ENCODE results near the gene FDX1. TPM values are rescaled to one million over a fixed set of nuclear protein-coding genes. Genes with fewer than 3 reads are reported as not detected.
"Not testable (repeated sequence)": the region's sequence is repeated elsewhere in the genome, so short reads cannot be mapped to it uniquely, and the experiment has no call there.

Gene FDX1
- 13.9 and 14.3 TPM in 2 replicates for polyA plus RNA-seq
- polyA minus RNA-seq: 14.1 and 15.0 TPM in 2 replicates

- Histone ChIP-seq H3K27ac (ENCODE audit: low read length) (peak within 1 kb of the TSS; percentile 64), H2AFZ (ENCODE audit: low read depth, low read length) (peak within 1 kb of the TSS; percentile 86), H3K4me3 (ENCODE audit: low read length) (peak within 1 kb of the TSS; percentile 94)
Observed at GRCh38 chr11:110429731-110430266, at the start of gene FDX1. TSS of gene FDX1 (plus strand) at chr11:110429948. CDS start at chr11:110430121, 173 bp downstream.

DNA sequence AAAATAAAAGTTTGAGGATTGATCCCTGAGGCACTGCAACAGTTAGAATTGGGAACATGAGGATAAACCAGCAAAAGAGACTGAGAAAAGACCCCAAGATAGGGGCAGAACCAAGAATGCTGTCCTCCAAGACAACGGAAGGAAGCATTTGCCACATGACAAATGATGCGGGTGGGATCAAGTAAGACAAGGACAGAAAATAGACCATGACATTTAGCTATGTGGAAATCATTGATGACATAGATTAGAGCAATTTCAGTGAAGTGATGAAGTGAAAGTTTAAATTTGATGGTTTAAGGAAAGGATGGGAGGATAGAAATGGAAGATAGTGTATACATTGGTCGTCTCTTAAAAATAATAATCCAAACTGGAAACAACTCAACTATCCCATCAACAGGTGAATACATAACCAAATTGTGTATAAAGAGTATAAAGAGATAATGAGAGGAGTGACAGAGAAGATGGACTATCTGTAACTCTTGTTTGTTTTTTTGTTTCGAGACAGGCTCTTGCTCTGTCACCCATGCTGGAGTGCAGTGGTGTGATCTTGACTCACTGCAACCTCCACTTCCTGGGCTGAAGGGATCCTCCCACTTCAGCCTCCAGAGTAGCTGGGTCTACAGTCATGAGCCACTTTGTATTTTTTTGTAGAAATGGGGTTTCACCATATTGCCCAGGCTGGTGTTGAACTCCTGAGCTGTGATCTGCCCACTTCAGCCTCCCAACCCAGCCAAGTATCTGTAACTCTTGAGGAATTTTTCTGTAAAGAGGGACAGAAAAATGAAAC is 48.7 kb upstream of the FDX1 start:
- no peaks in the 10 kb centered on the region for H3K9me3 ChIP-seq (ENCODE audit: low read length)
- TF ChIP-seq RAD21 (conservative IDR thresholded peaks at IDR 0.05): no peak
- no peak for TF ChIP-seq EP300 (conservative IDR thresholded peaks at IDR 0.05; ENCODE audit: poor library complexity, severe bottlenecking)
- TF ChIP-seq SMC3 (conservative IDR thresholded peaks at IDR 0.05; ENCODE audit: poor library complexity): no peak
- TF ChIP-seq, protein P1, sequence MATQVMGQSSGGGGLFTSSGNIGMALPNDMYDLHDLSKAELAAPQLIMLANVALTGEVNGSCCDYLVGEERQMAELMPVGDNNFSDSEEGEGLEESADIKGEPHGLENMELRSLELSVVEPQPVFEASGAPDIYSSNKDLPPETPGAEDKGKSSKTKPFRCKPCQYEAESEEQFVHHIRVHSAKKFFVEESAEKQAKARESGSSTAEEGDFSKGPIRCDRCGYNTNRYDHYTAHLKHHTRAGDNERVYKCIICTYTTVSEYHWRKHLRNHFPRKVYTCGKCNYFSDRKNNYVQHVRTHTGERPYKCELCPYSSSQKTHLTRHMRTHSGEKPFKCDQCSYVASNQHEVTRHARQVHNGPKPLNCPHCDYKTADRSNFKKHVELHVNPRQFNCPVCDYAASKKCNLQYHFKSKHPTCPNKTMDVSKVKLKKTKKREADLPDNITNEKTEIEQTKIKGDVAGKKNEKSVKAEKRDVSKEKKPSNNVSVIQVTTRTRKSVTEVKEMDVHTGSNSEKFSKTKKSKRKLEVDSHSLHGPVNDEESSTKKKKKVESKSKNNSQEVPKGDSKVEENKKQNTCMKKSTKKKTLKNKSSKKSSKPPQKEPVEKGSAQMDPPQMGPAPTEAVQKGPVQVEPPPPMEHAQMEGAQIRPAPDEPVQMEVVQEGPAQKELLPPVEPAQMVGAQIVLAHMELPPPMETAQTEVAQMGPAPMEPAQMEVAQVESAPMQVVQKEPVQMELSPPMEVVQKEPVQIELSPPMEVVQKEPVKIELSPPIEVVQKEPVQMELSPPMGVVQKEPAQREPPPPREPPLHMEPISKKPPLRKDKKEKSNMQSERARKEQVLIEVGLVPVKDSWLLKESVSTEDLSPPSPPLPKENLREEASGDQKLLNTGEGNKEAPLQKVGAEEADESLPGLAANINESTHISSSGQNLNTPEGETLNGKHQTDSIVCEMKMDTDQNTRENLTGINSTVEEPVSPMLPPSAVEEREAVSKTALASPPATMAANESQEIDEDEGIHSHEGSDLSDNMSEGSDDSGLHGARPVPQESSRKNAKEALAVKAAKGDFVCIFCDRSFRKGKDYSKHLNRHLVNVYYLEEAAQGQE (IDR thresholded peaks at IDR 0.05; ENCODE audit: borderline replicate concordance): no peak
- no peak for TF ChIP-seq TAF1 (IDR thresholded peaks at IDR 0.05; ENCODE audit: low read depth)

More at GRCh38 chr11:110429731-110430266, at the start of gene FDX1:
- TF ChIP-seq TAF1 (IDR thresholded peaks at IDR 0.05; ENCODE audit: low read depth): no peak
- peak; percentile 92 for TF ChIP-seq CTCF (IDR thresholded peaks at IDR 0.05; ENCODE audit: poor library complexity, severe bottlenecking)
- TF ChIP-seq, protein P1 (IDR thresholded peaks at IDR 0.05; ENCODE audit: borderline replicate concordance): no peak
- TF ChIP-seq POLR2AphosphoS5 (IDR thresholded peaks at IDR 0.05): peak; percentile 37
- peak; percentile 75 for TF ChIP-seq EP300 (conservative IDR thresholded peaks at IDR 0.05; ENCODE audit: poor library complexity, severe bottlenecking)
- TF ChIP-seq RAD21 (conservative IDR thresholded peaks at IDR 0.05): peak; percentile 50
- no peak for TF ChIP-seq EZH2 (IDR thresholded peaks at IDR 0.05; ENCODE audit: borderline replicate concordance, insufficient read depth, low read length, poor library complexity, severe bottlenecking)
- TF ChIP-seq MXI1 (conservative IDR thresholded peaks at IDR 0.05; ENCODE audit: poor library complexity, severe bottlenecking): peak; percentile 76
- peak; percentile 50 for TF ChIP-seq SMC3 (conservative IDR thresholded peaks at IDR 0.05; ENCODE audit: poor library complexity)
- Histone ChIP-seq H3K9me2 (ENCODE audit: insufficient read depth, low read length) (no peaks in the 10 kb centered on the region), H3K4me2 (ENCODE audit: low read length) (peak within 1 kb of the TSS; percentile 93), H3K79me2 (replicated peaks; ENCODE audit: insufficient read depth, low read length) (peaks cover 40% of the 10 kb centered on the region), H3K36me3 (ENCODE audit: insufficient read depth, low read length) (no peaks in the 10 kb centered on the region), H3K27me3 (ENCODE audit: insufficient read depth, low read depth, low read length) (no peaks in the 10 kb centered on the region), H3F3A (ENCODE audit: insufficient read depth, low read length, poor library complexity, severe bottlenecking) (no peaks in the 10 kb centered on the region), H3K9me3 (ENCODE audit: low read length) (no peaks in the 10 kb centered on the region), H4K20me1 (ENCODE audit: insufficient read depth) (peaks cover 3% of the 10 kb centered on the region), H3K9ac (ENCODE audit: low read length) (peak within 1 kb of the TSS; percentile 81)

DNA sequence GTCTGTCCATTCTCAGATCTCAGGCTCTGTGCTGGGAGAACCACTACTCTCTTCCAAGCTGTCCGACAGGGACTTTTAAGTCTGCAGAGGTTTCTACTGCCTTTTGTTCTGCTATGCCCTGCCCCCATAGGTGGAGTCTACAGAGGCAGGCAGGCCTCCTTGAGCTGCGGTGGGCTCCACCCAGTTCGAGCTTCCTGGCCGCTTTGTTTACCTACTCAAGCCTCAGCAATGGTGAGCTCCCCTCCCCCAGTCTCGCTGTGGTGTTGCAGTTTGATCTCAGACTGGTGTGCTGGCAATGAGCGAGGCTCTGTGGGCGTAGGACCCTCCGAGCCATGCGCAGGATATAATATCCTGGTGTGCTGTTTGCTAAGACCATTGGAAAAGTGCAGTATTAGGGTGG is 41.5 kb upstream of the FDX1 start:
- H3K9me2 ChIP-seq (ENCODE audit: insufficient read depth, low read length); H3K79me2 ChIP-seq (replicated peaks; ENCODE audit: insufficient read depth, low read length); H3K4me3 ChIP-seq (ENCODE audit: low read length); H3K27me3 ChIP-seq (ENCODE audit: insufficient read depth, low read depth, low read length); H3F3A ChIP-seq (ENCODE audit: insufficient read depth, low read length, poor library complexity, severe bottlenecking); H4K20me1 ChIP-seq (ENCODE audit: insufficient read depth); H3K27ac ChIP-seq (ENCODE audit: low read length); H3K4me2 ChIP-seq (ENCODE audit: low read length); H3K9me3 ChIP-seq (ENCODE audit: low read length); H2AFZ ChIP-seq (ENCODE audit: low read depth, low read length); H3K9ac ChIP-seq (ENCODE audit: low read length); H3K36me3 ChIP-seq (ENCODE audit: insufficient read depth, low read length): not testable (repeated sequence)

More for the DNA sequence above, 48.7 kb upstream of the FDX1 start:
- H2AFZ ChIP-seq (ENCODE audit: low read depth, low read length): no peak overlapping the region
- H4K20me1 ChIP-seq (ENCODE audit: insufficient read depth): no peaks in the 10 kb centered on the region
- no peaks in the 10 kb centered on the region for H3K36me3 ChIP-seq (ENCODE audit: insufficient read depth, low read length)
- H3K9me2 ChIP-seq (ENCODE audit: insufficient read depth, low read length): no peaks in the 10 kb centered on the region
- H3K79me2 ChIP-seq (replicated peaks; ENCODE audit: insufficient read depth, low read length): no peaks in the 10 kb centered on the region
- H3K9ac ChIP-seq (ENCODE audit: low read length): no peak overlapping the region
- H3K4me3 ChIP-seq (ENCODE audit: low read length): no peak overlapping the region
- no peaks in the 10 kb centered on the region for H3F3A ChIP-seq (ENCODE audit: insufficient read depth, low read length, poor library complexity, severe bottlenecking)
- no peaks in the 10 kb centered on the region for H3K27me3 ChIP-seq (ENCODE audit: insufficient read depth, low read depth, low read length)
- no peak overlapping the region for H3K4me2 ChIP-seq (ENCODE audit: low read length)
- H3K27ac ChIP-seq (ENCODE audit: low read length): no peak overlapping the region

All from neural cell (in vitro differentiated cells).